NCI-H1048 (cell line): ENCODE data around the gene COL24A1.
"Not testable (repeated sequence)": the region's sequence is repeated elsewhere in the genome, so short reads cannot be mapped to it uniquely, and the experiment has no call there.

Source experiments
- DNase-seq: peaks from one replicate; lab custom pipeline; 2025; lab: John Stamatoyannopoulos, UW

COL24A1 gene

DNA sequence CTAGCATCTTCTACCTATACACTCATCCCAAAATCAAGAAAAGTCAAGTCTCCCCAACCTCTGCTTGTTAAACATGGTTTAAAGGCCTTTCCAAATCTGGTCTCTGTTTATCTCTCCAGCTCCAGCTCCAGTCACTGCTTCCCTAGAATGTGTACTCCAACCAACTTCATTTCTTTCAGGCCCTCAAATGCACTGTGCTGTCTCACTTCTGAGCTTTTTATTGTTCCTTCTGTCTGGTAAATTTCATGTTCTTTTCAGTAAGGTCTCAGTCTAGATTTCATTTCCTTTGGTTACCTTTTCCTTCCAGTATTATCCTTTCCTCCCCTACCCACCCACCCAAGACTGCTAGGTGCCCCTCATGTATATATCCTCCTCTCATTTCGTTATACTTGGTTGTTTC, 3.7 kb downstream of the COL24A1 start:
- no peak for DNase-seq

- DNase-seq: no peak
Observed at GRCh38 chr1:86151427-86151826, 5.1 kb downstream of the COL24A1 start.

- DNase-seq: no peak
Observed at GRCh38 chr1:86150553-86151055, 6.0 kb downstream of the COL24A1 start.

DNA sequence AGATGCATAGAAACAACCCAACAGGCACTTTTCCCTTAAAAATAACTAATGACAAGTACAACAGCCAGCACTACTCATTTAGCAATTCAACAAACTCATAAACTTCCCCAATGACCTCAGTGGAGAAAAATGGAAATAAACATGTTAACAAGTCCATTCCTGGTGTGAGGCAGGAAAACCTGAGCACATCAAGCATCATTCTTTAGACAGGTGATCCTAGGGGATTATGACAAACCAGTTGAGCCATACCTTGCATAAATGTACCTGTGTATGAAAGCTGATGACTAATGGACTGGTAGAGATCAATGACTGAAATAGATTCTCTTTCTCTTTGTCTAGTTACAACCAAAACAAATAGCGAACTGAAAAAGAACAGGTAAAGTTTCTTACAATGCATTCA, 7.0 kb downstream of the COL24A1 start:
- no peak for DNase-seq

GRCh38 chr1:86147755-86148154, 8.8 kb downstream of the COL24A1 start:
- DNase-seq: no peak

DNA sequence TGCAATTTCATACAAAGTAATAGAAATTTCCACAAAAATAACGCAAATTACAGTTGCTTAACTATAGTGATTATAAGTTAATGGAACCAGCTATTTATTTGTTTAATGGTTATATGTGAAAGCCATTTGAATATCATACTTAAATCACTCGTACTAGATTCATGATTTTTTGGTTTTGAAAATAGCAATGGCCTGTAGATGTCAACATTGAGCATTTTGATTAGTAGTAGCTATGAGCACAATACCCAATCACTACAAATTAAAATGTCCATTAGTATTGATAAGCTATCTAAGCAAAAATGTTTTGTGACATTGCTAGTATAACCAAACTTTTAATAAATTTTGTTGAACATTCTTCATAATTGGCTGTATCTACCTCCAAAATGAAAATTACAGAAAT, 10.0 kb downstream of the COL24A1 start:
- DNase-seq: no peak

GRCh38 chr1:86140281-86140880, 16.2 kb downstream of the COL24A1 start:
- DNase-seq: no peak

- DNase-seq: no peak
Observed at GRCh38 chr1:86138746-86139145, 17.8 kb downstream of the COL24A1 start.

DNA sequence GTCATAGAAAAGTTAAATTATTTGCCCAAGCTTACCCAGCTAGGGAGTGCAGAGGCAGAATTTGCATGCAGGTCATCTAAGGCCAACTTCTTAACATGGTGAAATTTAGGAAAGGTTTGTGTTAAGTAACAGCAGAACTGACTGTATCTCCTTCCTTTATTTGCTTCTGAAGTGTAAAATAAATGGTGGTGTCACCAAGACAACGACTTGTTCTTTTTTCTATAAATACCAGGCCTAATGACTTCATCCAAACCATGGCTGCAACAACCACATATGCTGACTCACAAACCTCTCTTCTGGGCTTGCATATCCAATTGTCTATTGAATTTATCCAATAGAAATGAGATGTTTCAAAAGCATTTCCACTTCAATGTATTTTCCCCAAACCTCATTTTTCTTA, 19.1 kb downstream of the COL24A1 start:
- DNase-seq: no peak

DNA sequence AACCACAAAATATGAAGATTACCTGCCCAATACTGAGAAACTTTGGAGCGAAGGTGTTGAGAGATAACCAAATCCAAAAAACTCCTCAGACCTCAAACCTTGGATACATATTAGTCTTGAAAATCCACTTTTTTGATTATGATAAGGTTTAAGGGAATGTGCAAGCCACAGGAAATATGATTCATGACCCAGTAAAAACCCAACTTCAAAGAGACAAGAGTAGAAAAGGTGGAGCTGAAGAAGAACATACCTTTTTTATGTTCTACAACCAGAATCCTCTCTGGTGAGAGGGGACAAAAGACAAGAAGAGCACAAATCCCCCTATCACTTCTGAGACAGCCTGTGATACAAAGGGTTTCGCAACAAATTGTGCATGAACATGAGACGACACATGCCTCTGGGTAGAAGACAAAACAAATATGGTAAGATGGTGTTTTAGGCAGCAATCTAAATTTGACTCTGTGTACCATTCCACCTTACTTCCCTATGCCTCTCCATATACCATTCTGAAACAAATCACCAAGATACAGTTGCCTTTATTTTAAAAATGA, 37.3 kb downstream of the COL24A1 start:
- no peak for DNase-seq

- DNase-seq: no peak
Observed at GRCh38 chr1:86114816-86115400, 41.7 kb downstream of the COL24A1 start.

DNA sequence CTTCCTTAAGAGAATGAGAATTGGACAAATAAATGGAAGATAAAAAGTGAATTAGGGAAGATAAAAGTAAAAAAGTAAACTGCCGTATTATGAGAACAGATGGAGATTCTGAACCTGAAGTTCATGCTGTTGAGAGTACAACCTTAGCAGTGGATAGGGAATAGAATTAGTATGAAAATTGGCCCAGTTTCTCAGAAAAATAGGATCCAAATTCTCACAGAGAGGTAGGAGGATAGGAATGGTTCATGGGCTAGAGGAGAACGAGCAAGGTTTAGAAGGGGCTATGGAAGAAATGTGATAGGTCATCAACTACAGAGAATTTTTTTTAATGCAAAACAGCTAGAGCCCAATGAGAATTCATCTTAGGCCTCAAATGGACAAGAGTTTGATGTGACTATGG, 42.3 kb downstream of the COL24A1 start:
- DNase-seq: no peak

DNA sequence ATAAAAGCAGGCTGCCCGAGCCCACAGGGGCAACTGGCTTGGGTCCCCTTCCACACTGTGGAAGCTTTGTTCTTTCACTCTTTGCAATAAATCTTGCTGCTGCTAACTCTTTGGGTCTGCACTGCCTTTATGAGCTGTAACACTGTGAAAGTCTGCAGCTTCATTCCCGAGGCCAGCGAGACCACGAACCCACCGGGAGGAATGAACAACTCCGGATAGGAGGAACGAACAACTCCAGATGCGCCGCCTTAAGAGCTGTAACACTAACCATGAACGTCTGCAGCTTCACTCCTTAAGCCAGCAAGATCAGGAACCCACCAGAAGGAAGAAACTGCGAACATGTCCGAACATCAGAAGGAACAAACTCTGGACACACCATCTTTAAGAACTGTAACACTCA, 45.0 kb downstream of the COL24A1 start:
- not testable (repeated sequence) for DNase-seq

GRCh38 chr1:86110451-86111129, 46.0 kb downstream of the COL24A1 start:
- no peak for DNase-seq

GRCh38 chr1:86105533-86105866, 51.1 kb downstream of the COL24A1 start:
- no peak for DNase-seq

DNA sequence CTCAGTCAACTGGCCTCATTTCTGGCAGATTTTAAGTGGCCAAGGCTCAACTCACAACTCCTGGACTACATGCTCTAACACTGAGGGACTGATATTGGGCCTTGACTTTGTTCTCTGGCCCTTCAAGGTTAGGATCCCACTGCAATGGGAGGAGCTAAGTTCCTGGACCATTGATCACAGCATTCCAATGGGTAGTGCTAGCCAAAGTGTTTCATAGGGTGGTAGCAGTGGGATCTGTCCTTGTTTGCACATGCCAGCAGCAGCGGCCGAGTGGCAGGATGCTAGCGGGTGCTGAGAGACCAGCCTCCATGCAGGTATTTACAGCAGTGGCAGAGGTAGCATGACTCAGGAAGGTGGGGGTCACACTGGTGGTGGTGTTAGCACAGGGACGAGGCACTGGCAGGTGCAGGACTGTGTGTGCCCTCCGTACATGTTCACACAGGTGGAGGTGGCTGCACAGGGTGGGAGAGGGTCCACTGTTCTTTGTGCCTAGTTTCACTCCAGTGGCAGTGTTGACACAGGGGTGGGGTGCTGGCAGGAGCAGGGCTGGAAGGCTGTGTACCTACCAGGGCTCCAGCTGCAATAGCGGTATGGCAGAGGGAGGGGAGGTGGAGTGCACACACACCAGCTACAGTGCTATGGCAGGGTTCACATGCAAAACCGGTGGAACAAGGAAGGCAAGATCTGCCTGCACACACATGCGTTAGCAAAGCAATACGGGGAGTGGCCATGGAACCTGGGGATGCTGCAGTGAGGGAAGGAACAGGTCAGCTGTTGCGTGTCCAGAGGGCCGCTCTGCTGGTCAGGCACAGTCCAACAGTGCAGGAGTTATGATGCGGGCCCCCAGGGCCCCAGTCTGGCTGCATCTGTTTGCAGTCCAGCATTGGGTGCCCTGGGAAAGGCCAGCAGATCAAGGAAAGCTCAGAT, 51.7 kb downstream of the COL24A1 start:
- DNase-seq: no peak

GRCh38 chr1:86101616-86102015, 55.0 kb downstream of the COL24A1 start:
- no peak for DNase-seq

DNA sequence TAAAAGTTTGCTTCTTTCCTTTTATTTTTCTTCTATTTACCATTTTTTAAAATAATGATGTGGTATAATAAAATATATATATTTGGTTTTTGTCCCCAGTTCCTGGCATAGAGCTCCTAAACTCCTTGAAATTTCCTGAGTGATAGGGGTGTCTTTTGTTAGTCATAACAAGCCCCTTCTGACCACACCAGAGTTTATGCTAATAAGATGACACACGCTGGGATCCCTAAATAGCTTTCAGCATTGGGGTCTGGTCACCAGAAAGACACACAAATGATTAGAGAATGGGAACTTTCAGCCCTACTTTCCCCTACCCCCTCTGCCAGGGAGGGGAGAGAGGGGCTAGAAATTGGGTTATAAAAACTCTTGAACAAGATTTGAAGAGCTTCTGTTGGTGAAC, 56.2 kb downstream of the COL24A1 start:
- DNase-seq: no peak

- DNase-seq: no peak
Observed at GRCh38 chr1:86089765-86090164, 66.8 kb downstream of the COL24A1 start.

DNA sequence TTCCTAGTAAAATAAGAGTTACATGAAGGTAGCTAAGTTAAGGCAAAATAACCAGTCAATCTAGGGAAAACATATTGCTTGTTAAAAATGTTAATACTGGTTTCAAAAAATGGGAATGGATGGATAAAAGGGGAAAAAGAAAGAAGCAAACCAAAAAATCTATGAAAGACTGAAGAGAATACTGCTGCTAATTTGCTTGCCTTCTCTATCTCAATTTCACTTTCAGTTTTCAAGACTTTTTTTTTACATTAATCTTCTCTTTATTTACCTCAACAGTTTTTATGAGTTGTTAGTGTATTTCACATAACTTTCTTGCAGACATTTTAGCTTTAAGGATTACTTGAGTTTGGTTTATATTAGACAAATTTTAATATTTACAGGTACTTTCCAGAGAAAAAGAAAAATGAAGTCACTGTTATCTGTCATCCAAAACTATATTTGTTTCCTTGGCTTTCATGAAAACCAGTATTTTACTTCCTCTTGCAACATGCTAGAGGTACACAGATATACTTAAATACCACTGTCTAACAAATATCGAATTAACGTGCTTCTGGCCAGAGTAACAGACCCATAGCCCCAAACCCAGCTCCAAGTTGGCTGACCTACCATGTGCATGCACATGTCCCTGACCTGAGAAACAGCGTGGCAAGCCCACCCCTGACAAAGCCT, 70.7 kb downstream of the COL24A1 start:
- DNase-seq: no peak

GRCh38 chr1:86084998-86085397, 71.6 kb downstream of the COL24A1 start:
- no peak for DNase-seq

DNA sequence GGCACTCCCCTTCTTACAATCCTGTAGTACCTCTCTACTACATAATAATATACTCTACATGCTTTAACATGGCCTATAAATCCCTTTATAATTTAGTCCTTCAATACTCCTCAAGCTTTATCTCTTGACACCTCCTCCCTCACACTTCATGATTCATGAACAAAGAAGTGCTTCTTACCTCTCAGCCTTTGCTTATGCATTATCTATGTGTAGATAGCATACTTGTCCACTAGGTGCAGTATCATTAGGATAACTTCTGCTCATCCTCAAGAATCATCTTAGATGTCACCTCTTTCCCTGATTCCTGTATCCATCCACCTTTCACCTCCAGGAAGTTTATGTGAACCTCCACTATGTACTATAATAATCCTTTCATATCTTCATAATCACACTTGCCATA, 74.4 kb downstream of the COL24A1 start:
- no peak for DNase-seq
